ENCODE measurements around the gene ATG9A. TPM values are rescaled to one million over a fixed set of nuclear protein-coding genes. Genes with fewer than 3 reads are reported as not detected.
"Not testable (repeated sequence)": the region's sequence is repeated elsewhere in the genome, so short reads cannot be mapped to it uniquely, and the experiment has no call there.

ATG9A gene
- total RNA-seq, 4 donors from 2014 or later = 23.4 to 40.0 (median 30.5) TPM

DNA sequence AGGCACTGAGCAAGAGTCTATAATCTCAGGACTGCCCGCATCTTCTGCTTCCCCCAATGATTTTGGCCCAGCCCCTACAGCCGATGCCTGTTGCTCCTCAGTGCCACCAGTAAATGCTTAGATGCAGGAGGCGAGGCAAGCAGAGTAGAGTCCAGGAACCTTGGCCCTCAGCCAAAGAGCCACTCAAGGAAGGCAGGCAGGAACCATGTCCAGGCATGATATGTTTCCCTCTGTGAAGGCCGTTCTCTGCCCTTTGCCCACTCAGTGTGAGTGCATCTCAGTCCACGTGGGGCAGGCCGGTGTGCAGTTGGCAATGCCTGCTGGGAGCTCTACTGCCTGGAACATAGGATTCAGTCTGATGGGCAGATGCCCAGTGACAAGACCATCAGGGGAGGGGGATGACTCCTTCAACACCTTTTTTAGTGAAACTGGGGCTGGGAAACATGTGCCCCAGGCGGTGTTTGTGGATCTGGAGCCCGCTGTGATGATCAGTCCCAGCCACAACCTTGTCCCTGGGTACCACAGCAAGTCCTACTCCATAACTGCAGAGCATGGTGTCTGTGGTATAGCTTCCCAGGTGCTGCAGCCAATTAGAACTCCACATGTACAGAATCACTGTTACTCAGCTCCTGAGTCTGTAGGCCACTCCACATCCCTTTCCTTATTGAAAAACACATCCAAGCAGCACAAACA, 40.1 kb upstream of the ATG9A start:
- Histone ChIP-seq H3K27me3 (no peaks in the 10 kb centered on the region), H3K36me3 (no peaks in the 10 kb centered on the region), H3K4me1 (no peaks in the 10 kb centered on the region), H3K9me3 (no peaks in the 10 kb centered on the region), H3K4me3 (no peak overlapping the region), H3K27ac (no peak overlapping the region)
- TF ChIP-seq POLR2A (IDR thresholded peaks at IDR 0.05) (no peak), EP300 (IDR thresholded peaks at IDR 0.05) (no peak)
- TF ChIP-seq, protein P1, sequence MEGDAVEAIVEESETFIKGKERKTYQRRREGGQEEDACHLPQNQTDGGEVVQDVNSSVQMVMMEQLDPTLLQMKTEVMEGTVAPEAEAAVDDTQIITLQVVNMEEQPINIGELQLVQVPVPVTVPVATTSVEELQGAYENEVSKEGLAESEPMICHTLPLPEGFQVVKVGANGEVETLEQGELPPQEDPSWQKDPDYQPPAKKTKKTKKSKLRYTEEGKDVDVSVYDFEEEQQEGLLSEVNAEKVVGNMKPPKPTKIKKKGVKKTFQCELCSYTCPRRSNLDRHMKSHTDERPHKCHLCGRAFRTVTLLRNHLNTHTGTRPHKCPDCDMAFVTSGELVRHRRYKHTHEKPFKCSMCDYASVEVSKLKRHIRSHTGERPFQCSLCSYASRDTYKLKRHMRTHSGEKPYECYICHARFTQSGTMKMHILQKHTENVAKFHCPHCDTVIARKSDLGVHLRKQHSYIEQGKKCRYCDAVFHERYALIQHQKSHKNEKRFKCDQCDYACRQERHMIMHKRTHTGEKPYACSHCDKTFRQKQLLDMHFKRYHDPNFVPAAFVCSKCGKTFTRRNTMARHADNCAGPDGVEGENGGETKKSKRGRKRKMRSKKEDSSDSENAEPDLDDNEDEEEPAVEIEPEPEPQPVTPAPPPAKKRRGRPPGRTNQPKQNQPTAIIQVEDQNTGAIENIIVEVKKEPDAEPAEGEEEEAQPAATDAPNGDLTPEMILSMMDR (IDR thresholded peaks at IDR 0.05) = no peak
- no peak for DNase-seq (ENCODE audit: low spot score in 2 of 2)
- 66 to 67% methylated on average over 7 to 8 of the region's 8 CpGs for WGBS, 2 donors

- WGBS, 2 donors = 81 to 84% methylated on average over 2 of the region's 2 CpGs
- TF ChIP-seq EP300 (IDR thresholded peaks at IDR 0.05) = no peak
- TF ChIP-seq, protein P1 (IDR thresholded peaks at IDR 0.05) = no peak
- no peak for TF ChIP-seq POLR2A (IDR thresholded peaks at IDR 0.05)
- no peak for DNase-seq (ENCODE audit: low spot score in 2 of 2)
These were observed 38.9 kb upstream of the ATG9A start for GRCh38 chr2:219268294-219268693.

DNA sequence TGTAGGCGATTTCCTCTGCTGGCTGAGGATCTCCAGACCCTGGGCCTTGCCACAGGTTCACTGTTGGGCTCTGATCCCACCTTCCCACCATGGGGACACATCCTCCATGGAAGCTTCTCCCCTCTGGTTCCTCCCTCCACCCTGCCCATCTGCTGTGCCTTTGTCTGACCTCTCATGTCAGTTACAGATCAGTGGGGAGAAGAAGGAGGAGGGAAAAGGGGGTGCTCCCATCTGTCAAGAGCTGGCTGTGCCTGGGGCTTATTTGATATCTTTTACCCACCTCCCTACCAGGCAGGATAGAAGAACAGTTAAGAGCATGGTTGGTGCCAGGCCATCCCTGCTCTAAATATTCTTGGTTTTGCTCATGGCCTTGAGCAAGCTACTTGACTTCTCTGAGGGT, 37.5 kb upstream of the ATG9A start:
- Histone ChIP-seq H3K36me3 (no peaks in the 10 kb centered on the region), H3K27me3 (no peaks in the 10 kb centered on the region), H3K4me1 (no peaks in the 10 kb centered on the region), H3K9me3 (no peaks in the 10 kb centered on the region), H3K27ac (no peak overlapping the region), H3K4me3 (no peak overlapping the region)
- TF ChIP-seq EP300 (IDR thresholded peaks at IDR 0.05) (no peak), POLR2A (IDR thresholded peaks at IDR 0.05) (no peak)
- TF ChIP-seq, protein P1 (IDR thresholded peaks at IDR 0.05) = no peak
- DNase-seq (ENCODE audit: low spot score in 2 of 2) = no peak
- 86 to 100% methylated on average over 1 of the region's 1 CpG for WGBS, 2 donors

More at GRCh38 chr2:219268294-219268693, 38.9 kb upstream of the ATG9A start:
- no peak overlapping the region for H3K4me3 ChIP-seq
- no peaks in the 10 kb centered on the region for H3K4me1 ChIP-seq
- H3K27ac ChIP-seq = no peak overlapping the region
- H3K36me3 ChIP-seq = no peaks in the 10 kb centered on the region
- no peaks in the 10 kb centered on the region for H3K27me3 ChIP-seq
- no peaks in the 10 kb centered on the region for H3K9me3 ChIP-seq

DNA sequence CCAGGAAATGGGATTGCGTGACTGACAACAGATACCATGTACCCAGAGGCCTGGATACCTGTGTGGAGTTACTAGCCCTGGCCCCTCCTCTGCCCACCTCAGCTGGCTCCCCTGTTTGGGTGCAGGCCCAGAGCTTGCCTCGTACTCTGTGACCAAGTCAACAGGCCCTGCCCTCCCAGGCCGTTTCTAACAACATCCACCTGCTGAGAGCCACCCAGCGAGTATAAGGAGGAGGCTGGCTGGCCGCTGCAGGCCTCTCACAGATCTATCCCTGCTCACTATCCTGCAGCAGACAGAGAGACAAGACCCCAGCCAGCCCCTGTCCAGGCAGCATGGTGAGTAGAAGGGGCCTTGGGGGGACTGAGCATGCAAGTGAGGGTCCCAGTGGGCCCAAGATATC, 36.8 kb upstream of the ATG9A start:
- no peak for DNase-seq (ENCODE audit: low spot score in 2 of 2)
- 60 to 100% methylated on average over 1 to 5 of the region's 5 CpGs for WGBS, 2 donors
- Histone ChIP-seq H3K4me1 (no peaks in the 10 kb centered on the region), H3K36me3 (no peaks in the 10 kb centered on the region), H3K9me3 (no peaks in the 10 kb centered on the region), H3K4me3 (no peak overlapping the region), H3K27ac (no peak overlapping the region), H3K27me3 (peaks cover 0 to 5% of the 10 kb centered on the region in 2 donors)
- TF ChIP-seq, protein P1 (IDR thresholded peaks at IDR 0.05) = no peak
- TF ChIP-seq POLR2A (IDR thresholded peaks at IDR 0.05) (no peak), EP300 (IDR thresholded peaks at IDR 0.05) (no peak)

- TF ChIP-seq EP300 (IDR thresholded peaks at IDR 0.05) (no peak), POLR2A (IDR thresholded peaks at IDR 0.05) (no peak)
- TF ChIP-seq, protein P1 (IDR thresholded peaks at IDR 0.05) = no peak
- Histone ChIP-seq H3K9me3 (no peaks in the 10 kb centered on the region), H3K4me3 (no peak overlapping the region), H3K36me3 (no peaks in the 10 kb centered on the region), H3K27ac (no peak overlapping the region), H3K27me3 (peaks cover 0 to 30% of the 10 kb centered on the region in 2 donors), H3K4me1 (no peaks in the 10 kb centered on the region)
- 61 to 72% methylated on average over 5 of the region's 5 CpGs for WGBS, 2 donors
- DNase-seq (ENCODE audit: low spot score in 2 of 2) = no peak
These were observed 31.8 kb upstream of the ATG9A start for GRCh38 chr2:219261024-219261855.

DNA sequence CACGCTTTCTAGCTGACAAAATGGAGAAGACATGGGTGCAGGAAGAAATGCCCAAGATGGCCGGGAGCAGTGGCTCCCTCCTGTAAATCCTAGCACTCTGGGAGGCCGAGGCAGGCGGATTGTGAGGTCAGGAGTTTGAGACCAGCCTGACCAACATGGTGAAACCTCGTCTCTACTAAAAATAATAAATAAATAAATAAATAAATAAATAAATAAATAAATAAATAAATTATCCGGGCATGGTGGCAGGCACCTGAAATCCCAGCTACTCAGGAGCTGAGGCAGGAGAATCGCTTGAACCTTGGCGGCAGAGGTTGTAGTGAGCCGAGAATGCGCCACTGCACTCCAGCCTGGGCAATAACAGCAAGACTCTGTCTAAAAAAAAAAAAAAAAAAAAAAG, 29.5 kb upstream of the ATG9A start:
- H3K4me3 ChIP-seq; H3K36me3 ChIP-seq; H3K9me3 ChIP-seq; DNase-seq (ENCODE audit: low spot score in 2 of 2); H3K27ac ChIP-seq: not testable (repeated sequence)
- Histone ChIP-seq H3K27me3 (peaks cover 0 to 52% of the 10 kb centered on the region in 2 donors), H3K4me1 (peaks cover 0 to 15% (median 8%) of the 10 kb centered on the region in 4 donors)
- WGBS, 2 donors = 79 to 81% methylated on average over 10 of the region's 10 CpGs
